ENCODE results near the gene ASPSCR1.

DNA sequence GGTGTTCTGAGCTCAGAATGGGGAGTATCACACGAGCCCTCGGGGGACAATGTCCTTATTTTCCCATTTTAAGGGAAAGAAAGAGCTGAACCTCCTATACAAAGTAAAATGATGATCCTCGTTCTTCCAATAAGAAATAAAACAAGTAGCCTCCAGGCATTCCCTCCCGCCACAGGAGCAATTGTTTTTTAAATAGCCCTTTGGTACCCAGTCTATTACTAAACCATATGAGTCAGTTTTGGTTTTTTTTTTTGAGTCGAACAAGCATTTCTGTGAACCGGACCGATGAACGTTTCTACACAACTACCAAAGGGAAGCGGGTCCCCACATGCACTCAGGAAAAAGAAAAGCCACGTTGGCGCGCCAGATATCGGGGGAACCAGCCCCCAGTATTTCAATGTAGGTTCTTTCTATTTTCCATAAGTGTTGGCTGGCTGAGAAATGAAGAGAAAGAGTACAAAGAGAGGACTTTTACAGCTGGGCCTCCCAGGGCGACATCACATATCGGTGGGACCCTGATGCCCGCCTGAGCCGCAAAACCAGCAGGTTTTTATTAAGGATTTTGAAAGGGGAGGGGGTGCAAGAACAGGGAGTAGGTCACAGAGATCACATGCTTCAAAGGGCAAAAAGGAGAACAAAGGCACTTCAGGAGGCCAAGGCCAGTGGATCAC is 63.9 kb downstream of the ASPSCR1 start:
- no peak for TF ChIP-seq SKI (IDR thresholded peaks at IDR 0.05; ENCODE audit: partially characterized antibody)
- no peak for TF ChIP-seq ZBTB1 (CRISPR knock-in tag; IDR thresholded peaks at IDR 0.05; ENCODE audit: borderline replicate concordance)
- TF ChIP-seq NFYB (CRISPR knock-in tag; IDR thresholded peaks at IDR 0.05): no peak
- TF ChIP-seq PRPF4 (IDR thresholded peaks at IDR 0.05; ENCODE audit: low read depth, low read length, poor library complexity, severe bottlenecking): peak; percentile 93
- TF ChIP-seq FOXM1 (CRISPR knock-in tag; IDR thresholded peaks at IDR 0.05): no peak
- TF ChIP-seq HNRNPH1 (optimal IDR thresholded peaks at IDR 0.05; ENCODE audit: low read depth, low read length): no peak
- TF ChIP-seq ZC3H13 (CRISPR knock-in tag; IDR thresholded peaks at IDR 0.05): no peak
